A673 (cell line): Measurements from ENCODE around the gene TNFSF15. TPM values are rescaled to one million over a fixed set of nuclear protein-coding genes. Genes with fewer than 3 reads are reported as not detected.

Experiments used
- BruUV-seq: library from RNA; stranded (reverse); fragments of 400-500 nt; replicated peaks from 2 replicates; lab custom pipeline; 2021; lab: Mats Ljungman, UMichigan
- CTCF ChIA-PET: fragments of 300-600 bp; sonication (Branson Sonifier 250); formaldehyde crosslinking; loops from one replicate; lab custom pipeline; 2022; ENCODE audit warnings: antibody characterized with exemption; lab: Charles Lee
- POLR2A ChIA-PET: fragments of 300-600 bp; sonication (Branson Sonifier 250); formaldehyde crosslinking; loops from one replicate; lab custom pipeline; 2022; ENCODE audit warnings: antibody characterized with exemption; ENCODE audit not compliant: low non-redundant PET; lab: Charles Lee
- DNase-seq: peaks from one replicate; pipeline ENCODE4 v3.0.0-alpha.2; 2015; ENCODE audit warnings: low spot score
- H3K27ac ChIP-seq: fragments of 200-600 bp; sonication (generic); 2 replicates; pipeline ENCODE4 v1.5.1; 2016; ENCODE audit warnings: mixed run types, low read depth, mild to moderate bottlenecking, mixed read lengths, antibody characterized with exemption, low read length; ENCODE audit not compliant: poor library complexity, severe bottlenecking
- H3K27me3 ChIP-seq: fragments of 200-600 bp; sonication (generic); replicated peaks from 2 replicates; pipeline ENCODE4 v1.6.1; 2017; ENCODE audit warnings: mixed run types, low read depth, mild to moderate bottlenecking, mixed read lengths, antibody characterized with exemption, low read length; ENCODE audit not compliant: insufficient read depth, poor library complexity
- H3K36me3 ChIP-seq: fragments of 200-600 bp; sonication (generic); 2 replicates; pipeline ENCODE4 v1.6.1; 2016; ENCODE audit warnings: mixed run types, mild to moderate bottlenecking, mixed read lengths, antibody characterized with exemption, low read length; ENCODE audit not compliant: insufficient read depth, poor library complexity, severe bottlenecking
- H3K4me1 ChIP-seq: fragments of 200-600 bp; sonication (generic); 2 replicates; pipeline ENCODE4 v1.6.1; 2017; ENCODE audit warnings: mixed run types, mild to moderate bottlenecking, mixed read lengths, antibody characterized with exemption, low read length; ENCODE audit not compliant: insufficient read depth, poor library complexity, severe bottlenecking
- H3K4me3 ChIP-seq: fragments of 200-600 bp; sonication (generic); 2 replicates; pipeline ENCODE4 v1.5.1; 2016; ENCODE audit warnings: low read depth, mixed run types, mild to moderate bottlenecking, mixed read lengths, low read length; ENCODE audit not compliant: poor library complexity, severe bottlenecking
- H3K9me3 ChIP-seq: fragments of 200-600 bp; sonication (generic); 2 replicates; pipeline ENCODE4 v1.6.1; 2016; ENCODE audit warnings: mixed run types, low read depth, mild to moderate bottlenecking, mixed read lengths, antibody characterized with exemption, low read length; ENCODE audit not compliant: poor library complexity, severe bottlenecking
- CTCF ChIP-seq: fragments of 300-800, 200-600 bp; sonication (generic); conservative IDR thresholded peaks from 2 replicates; pipeline ENCODE4 v1.5.1; 2017; ENCODE audit warnings: low read depth, mild to moderate bottlenecking, antibody characterized with exemption, low read length, moderate library complexity, mixed read lengths
- EZH2 ChIP-seq: fragments of 200-600 bp; sonication (generic); IDR thresholded peaks from 2 replicates; pipeline ENCODE4 v1.6.1; 2017; ENCODE audit warnings: borderline replicate concordance, low read depth, mild to moderate bottlenecking, mixed read lengths, antibody characterized with exemption, low read length; ENCODE audit not compliant: poor library complexity, severe bottlenecking
- intact Hi-C: fragments of 100-400 bp; cut with micrococcal nuclease; formaldehyde crosslinking; loops from one replicate; pipeline ENCODE4 v1.10.0; 2022; ENCODE audit not compliant: unreplicated experiment
- total RNA-seq: library from RNA; stranded (reverse); gene quantifications from 2 replicates; pipeline ENCODE4 v1.2.3, GENCODE V29; 2021

Gene TNFSF15
- total RNA-seq, 1 experiment from 2014 or later: not detected

- no peak overlapping the region for H3K27ac ChIP-seq
- H3K9me3 ChIP-seq: no peaks in the 10 kb centered on the region
- no peaks in the 10 kb centered on the region for H3K36me3 ChIP-seq
- DNase-seq: no peak
- BruUV-seq: no TSS peak
- POLR2A ChIA-PET: no interaction called here
- H3K4me3 ChIP-seq: no peak overlapping the region
- H3K4me1 ChIP-seq: no peaks in the 10 kb centered on the region
- TF ChIP-seq EZH2: no peak
- no peak for TF ChIP-seq CTCF
- intact Hi-C loops: no loop called here
- H3K27me3 ChIP-seq: peaks cover 5% of the 10 kb centered on the region
- CTCF ChIA-PET: no interaction called here
Measured at GRCh38 chr9:114829574-114830440, 24.0 kb upstream of the TNFSF15 start.

- peaks cover 5% of the 10 kb centered on the region for H3K27me3 ChIP-seq
- no TSS peak for BruUV-seq
- no peaks in the 10 kb centered on the region for H3K36me3 ChIP-seq
- H3K9me3 ChIP-seq: no peaks in the 10 kb centered on the region
- no peak overlapping the region for H3K4me3 ChIP-seq
- no peak for DNase-seq
- no peak overlapping the region for H3K27ac ChIP-seq
- intact Hi-C loops: no loop called here
- TF ChIP-seq EZH2 (no peak), CTCF (no peak)
- H3K4me1 ChIP-seq: no peaks in the 10 kb centered on the region
- POLR2A ChIA-PET: no interaction called here
- CTCF ChIA-PET: no interaction called here
Measured at GRCh38 chr9:114828303-114828650, 22.4 kb upstream of the TNFSF15 start.

GRCh38 chr9:114827641-114828302 lies 21.9 kb upstream of the TNFSF15 start:
- Histone ChIP-seq H3K36me3 (no peaks in the 10 kb centered on the region), H3K9me3 (no peaks in the 10 kb centered on the region), H3K4me3 (no peak overlapping the region), H3K27ac (no peak overlapping the region), H3K27me3 (peaks cover 5% of the 10 kb centered on the region), H3K4me1 (no peaks in the 10 kb centered on the region)
- BruUV-seq: no TSS peak
- ChIA-PET CTCF (no interaction called here), POLR2A (no interaction called here)
- no peak for TF ChIP-seq EZH2
- TF ChIP-seq CTCF: no peak
- intact Hi-C loops: no loop called here
- no peak for DNase-seq
